Stimulated activated naive CD8-positive, alpha-beta T cell treated with anti-CD3 and anti-CD28 coated beads, Interleukin-15, amount 100 ng/mL, for 72 hours (primary cell): ENCODE results near the gene ELP5.
A peak's percentile ranks its signal among the peaks of the same experiment; 100 is the strongest.

ENCODE experiments used
- ATAC-seq: fragments of 150-1000 bp; cut with Tn5 transposase; 2 replicates; pipeline ENCODE4 v1.10.0; 2021; ENCODE audit warnings: mild to moderate bottlenecking, moderate library complexity
- DNase-seq, 2 donors: peaks; one replicate each; pipeline ENCODE4 v3.0.0; 2021 to 2022
- H3K27ac Mint-ChIP-seq, 2 donors: one replicate each; pipeline ENCODE4 v1.8.0; 2022; ENCODE audit warnings: mild to moderate bottlenecking in 2 of 2, mixed read lengths in 2 of 2, moderate library complexity in 2 of 2
- H3K27me3 Mint-ChIP-seq: one replicate; pipeline ENCODE4 v1.8.0; 2022; ENCODE audit warnings: mixed read lengths
- H3K4me1 Mint-ChIP-seq: one replicate; pipeline ENCODE4 v1.8.0; 2022; ENCODE audit warnings: mild to moderate bottlenecking, mixed read lengths
- H3K4me3 Mint-ChIP-seq, 2 donors: one replicate each; pipeline ENCODE4 v1.8.0; 2022; ENCODE audit warnings: mild to moderate bottlenecking in 2 of 2, mixed read lengths in 2 of 2, moderate library complexity in 1 of 2
- H3K9me3 Mint-ChIP-seq, 2 donors: one replicate each; pipeline ENCODE4 v1.8.0; 2022; ENCODE audit warnings: mixed read lengths in 2 of 2

ELP5 gene

DNA sequence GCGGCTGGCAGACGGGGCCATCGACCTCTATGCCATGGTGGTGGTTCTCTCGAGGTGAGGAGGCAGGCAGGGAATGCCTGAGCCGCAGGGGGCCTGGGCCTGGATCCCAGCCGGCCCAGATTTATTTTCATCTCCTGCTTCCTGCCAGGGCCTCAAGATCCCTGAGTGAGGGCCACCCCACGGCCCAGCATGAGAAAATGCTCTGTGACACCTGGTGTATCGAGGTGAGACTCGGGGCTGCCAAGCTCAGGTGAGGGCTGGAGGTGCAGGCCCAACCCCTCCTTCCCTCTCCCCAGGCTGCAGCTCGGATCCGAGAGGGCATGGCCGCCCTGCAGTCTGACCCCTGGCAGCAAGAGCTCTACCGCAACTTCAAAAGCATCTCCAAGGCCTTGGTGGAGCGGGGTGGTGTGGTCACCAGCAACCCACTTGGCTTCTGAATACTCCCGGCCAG lies 27.3 kb upstream of the ELP5 start:
- peaks cover 47% of the 10 kb centered on the region for H3K4me1 Mint-ChIP-seq
- no peak overlapping the region for H3K4me3 Mint-ChIP-seq
- no peaks in the 10 kb centered on the region for H3K27me3 Mint-ChIP-seq
- no peak for DNase-seq
- H3K9me3 Mint-ChIP-seq = no peaks in the 10 kb centered on the region
- ATAC-seq = no peak
- no peak overlapping the region for H3K27ac Mint-ChIP-seq

DNA sequence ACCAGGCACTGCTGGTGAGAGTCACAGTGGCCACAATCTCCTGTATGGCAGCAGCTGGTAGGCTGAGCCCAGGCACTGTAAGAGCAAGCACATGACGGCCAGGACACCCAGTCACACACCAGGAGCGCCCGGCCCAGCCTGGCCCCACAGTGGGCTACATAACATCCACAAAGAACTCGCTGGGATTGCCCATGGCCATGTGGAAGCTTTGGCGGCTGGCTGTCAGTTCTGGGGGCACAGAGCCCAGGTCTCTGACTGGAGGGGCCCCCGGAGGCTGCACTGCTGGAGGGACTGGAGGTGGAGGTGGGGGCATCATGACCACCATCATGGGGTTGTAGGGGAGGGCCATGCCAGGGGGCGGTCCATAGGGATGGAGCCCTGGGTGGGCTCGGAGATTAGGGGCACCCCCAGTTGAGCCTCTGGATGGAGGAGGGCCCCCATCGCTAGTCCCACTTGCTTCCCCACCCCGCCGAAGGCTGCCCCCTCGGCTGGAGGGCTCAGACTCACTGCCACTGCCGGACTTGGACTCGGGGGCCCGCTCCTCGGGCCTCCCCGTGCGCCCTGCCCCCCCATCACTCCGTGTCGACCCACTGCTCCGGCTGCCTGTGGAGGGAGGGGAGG lies 26.2 kb upstream of the ELP5 start:
- H3K27me3 Mint-ChIP-seq = no peaks in the 10 kb centered on the region
- DNase-seq (no peak), ATAC-seq (peak; percentile 30)
- H3K4me1 Mint-ChIP-seq = peaks cover 48% of the 10 kb centered on the region
- H3K27ac Mint-ChIP-seq = no peak overlapping the region
- H3K9me3 Mint-ChIP-seq = no peaks in the 10 kb centered on the region
- H3K4me3 Mint-ChIP-seq = no peak overlapping the region

DNA sequence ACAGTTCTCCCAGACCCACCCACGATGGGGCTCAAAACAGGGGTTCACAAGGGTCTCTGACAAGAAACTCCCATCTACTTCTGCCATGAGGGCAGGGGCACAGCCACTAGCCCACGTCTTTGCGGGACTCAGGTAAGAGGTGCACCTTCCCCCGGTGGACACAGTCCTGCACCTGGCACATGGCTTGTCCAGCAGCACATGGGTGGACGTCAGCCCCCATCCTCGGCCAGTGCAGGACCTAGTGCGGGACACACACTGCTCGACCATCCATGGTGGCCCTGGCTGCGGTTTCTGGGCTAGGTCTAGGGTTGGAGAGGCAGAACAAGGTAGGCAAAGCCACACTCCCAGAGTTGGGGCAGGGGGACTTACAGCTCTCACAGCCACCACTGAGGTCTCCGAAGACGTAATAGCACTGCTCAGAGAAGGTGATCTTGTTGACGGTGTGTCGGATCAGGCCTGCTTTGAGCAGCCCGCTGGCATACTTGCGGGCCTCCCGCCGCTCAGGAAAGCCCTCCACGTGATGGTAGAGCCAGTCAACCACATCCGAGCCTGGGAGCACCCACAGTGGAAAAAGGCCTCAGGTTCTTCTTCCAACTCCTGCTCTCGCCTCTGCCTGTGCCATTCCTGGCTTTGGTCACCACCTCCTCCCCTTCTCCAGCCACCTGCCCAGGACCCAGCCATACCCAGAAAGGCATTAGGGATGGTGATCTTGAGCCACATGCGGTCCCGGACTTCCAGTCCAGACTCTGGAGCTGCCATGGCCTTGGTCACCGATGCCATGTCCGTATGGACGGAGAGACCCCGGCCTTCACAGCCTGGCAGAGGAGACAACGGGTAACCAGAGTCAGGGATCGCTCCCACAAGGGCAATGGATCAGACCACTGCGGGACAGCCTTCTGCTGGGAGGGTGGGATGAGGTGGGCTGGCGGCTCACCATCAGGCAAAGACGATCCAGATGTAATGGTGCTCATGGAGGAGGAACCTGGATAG lies 25.0 kb upstream of the ELP5 start:
- ATAC-seq (no peak), DNase-seq (no peak)
- Mint-ChIP-seq H3K27ac (peak overlapping the region in 1 of 2 donors; percentile 27), H3K27me3 (no peaks in the 10 kb centered on the region), H3K4me3 (no peak overlapping the region), H3K4me1 (peaks cover 46% of the 10 kb centered on the region), H3K9me3 (no peaks in the 10 kb centered on the region)

DNA sequence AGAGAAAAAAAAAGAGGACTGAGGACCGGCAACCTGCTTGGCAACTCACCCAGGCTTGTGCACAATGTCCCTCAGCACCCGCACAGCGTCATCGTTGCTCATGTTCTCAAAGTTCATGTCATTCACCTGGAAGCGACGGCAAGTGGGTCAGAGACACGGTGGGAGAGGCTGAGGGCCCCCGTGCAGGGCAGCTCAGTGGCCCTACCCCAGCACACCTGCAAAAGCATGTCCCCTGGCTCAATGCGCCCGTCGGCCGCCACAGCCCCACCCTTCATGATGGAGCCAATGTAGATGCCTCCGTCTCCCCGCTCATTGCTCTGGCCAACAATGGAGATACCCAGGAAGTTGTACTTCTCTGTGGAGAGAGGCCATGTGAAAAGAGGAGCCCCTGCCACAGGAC lies 23.1 kb upstream of the ELP5 start:
- DNase-seq = no peak
- no peaks in the 10 kb centered on the region for H3K27me3 Mint-ChIP-seq
- no peaks in the 10 kb centered on the region for H3K9me3 Mint-ChIP-seq
- H3K4me1 Mint-ChIP-seq = peaks cover 62% of the 10 kb centered on the region
- H3K4me3 Mint-ChIP-seq = no peak overlapping the region
- ATAC-seq = no peak
- H3K27ac Mint-ChIP-seq = no peak overlapping the region

DNA sequence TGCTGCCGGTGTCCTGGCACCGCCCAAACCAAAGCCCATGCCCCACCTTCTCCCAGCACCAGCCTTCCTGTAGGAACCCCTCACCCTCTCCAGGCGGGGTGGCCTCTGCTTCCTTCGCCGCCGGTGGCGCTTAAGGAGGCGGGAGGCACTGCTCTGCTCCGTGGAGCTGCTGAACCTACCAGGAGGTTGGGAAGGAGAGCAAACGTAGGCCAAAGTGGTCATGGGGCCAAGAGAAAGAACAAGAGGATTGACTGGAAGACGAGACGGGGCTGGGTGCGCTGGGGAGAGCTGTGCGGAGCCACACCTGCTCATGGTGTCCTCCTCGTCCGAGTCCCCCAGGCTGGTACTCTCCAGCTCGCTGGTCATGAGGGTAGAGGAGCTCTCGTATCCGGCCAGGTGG lies 22.5 kb upstream of the ELP5 start:
- Mint-ChIP-seq H3K4me3 (no peak overlapping the region), H3K4me1 (peaks cover 64% of the 10 kb centered on the region), H3K27ac (no peak overlapping the region), H3K9me3 (no peaks in the 10 kb centered on the region), H3K27me3 (no peaks in the 10 kb centered on the region)
- ATAC-seq (no peak), DNase-seq (no peak)

DNA sequence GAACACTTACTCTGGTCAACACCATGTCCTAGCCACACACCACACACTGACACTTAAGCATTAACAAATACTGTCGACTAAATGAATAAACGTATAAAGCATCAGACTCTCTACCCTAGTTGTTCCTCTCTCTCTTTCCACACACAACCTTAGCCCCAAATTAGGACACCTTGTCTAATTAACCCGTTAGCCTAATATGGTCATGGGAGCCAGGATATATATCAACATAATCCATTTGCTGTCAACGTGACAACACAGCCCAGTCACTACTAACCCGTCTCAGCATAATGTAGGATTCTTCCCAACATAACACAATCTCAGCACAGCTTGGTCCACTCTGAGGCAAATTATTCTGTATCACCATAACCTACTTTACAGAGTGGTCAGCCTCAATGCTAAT lies 19.9 kb upstream of the ELP5 start:
- Mint-ChIP-seq H3K4me1 (peaks cover 91% of the 10 kb centered on the region), H3K4me3 (peak overlapping the region; percentile 30 to 98), H3K9me3 (no peaks in the 10 kb centered on the region), H3K27ac (no peak overlapping the region), H3K27me3 (no peaks in the 10 kb centered on the region)
- ATAC-seq (no peak), DNase-seq (no peak)

DNA sequence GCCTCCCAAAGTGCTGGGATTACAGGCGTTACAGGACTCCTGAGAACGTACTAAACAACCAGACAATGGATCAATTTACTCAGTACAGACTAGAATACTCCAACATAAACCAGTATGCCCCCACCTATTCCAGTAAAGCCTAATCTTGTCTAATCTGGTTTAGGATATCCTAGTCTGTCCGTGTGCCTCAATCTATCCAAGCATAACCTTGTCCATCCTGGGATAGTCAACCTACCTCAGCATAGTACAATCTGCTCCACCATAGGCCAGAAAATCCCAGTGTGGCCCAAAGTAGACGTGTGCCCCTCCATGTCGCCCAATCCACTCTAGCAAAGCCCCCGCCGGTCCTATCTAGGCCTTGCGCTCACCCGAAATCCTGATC lies 18.3 kb upstream of the ELP5 start:
- Mint-ChIP-seq H3K27ac (peak overlapping the region; percentile 96), H3K27me3 (no peaks in the 10 kb centered on the region), H3K9me3 (no peaks in the 10 kb centered on the region), H3K4me1 (peaks cover 80% of the 10 kb centered on the region), H3K4me3 (peak overlapping the region; percentile 95 to 98)
- ATAC-seq (peak; percentile 33), DNase-seq (no peak)

DNA sequence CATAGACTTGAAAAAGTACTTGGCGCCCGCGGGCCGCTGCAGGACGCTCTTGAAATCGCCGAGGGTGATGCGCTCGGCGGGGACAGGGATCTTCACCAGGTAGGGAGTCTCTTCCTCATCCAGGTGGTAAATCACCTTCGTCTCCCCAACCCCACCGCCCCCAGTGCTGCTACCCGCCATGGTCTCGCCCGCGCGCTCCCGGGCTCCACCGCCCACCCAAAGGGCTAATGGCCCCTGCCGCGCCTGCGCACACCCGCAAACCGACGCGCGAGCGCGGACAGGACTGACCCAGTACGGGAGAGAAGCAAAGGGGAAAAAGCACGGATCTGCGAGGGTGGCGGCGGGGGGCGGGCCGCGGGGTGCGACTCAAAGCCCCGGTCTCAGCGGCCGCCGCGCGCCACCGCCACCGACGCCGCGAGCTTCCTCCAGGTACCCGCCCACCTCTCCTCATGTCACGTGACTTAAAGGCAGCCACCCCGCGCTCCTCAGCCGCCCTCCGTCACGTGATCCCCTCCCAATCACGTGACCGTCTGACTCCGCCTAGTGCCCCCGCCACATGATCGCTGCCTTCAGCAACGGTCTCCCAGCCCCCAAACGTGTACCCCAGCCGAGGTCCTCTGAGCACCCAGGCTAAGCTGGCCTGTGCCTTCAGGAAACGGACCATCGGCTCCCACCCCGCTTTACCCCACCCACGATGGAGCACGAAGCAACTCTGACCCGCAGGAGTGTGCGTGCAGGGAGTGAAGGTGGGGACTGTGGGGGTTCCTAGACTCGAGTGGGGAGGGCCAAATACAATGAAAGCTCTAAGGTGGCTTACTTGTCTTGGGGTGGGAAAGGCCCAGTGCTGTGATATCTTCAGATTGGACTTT lies 17.7 kb upstream of the ELP5 start, which contains the start of gene DVL2:
Gene DVL2 (minus strand): TSS at position 435 of the 869 bp plus-strand sequence. CDS start 255 bp downstream, at position 180.
- DNase-seq = peak; percentile 91 to 94
- ATAC-seq = peak; percentile 64
- H3K27ac Mint-ChIP-seq = peak within 1 kb of the TSS; percentile 96
- H3K4me3 Mint-ChIP-seq = peak within 1 kb of the TSS; percentile 95 to 98
- H3K4me1 Mint-ChIP-seq = peaks cover 74% of the 10 kb centered on the region
- no peaks in the 10 kb centered on the region for H3K27me3 Mint-ChIP-seq
- no peaks in the 10 kb centered on the region for H3K9me3 Mint-ChIP-seq

DNA sequence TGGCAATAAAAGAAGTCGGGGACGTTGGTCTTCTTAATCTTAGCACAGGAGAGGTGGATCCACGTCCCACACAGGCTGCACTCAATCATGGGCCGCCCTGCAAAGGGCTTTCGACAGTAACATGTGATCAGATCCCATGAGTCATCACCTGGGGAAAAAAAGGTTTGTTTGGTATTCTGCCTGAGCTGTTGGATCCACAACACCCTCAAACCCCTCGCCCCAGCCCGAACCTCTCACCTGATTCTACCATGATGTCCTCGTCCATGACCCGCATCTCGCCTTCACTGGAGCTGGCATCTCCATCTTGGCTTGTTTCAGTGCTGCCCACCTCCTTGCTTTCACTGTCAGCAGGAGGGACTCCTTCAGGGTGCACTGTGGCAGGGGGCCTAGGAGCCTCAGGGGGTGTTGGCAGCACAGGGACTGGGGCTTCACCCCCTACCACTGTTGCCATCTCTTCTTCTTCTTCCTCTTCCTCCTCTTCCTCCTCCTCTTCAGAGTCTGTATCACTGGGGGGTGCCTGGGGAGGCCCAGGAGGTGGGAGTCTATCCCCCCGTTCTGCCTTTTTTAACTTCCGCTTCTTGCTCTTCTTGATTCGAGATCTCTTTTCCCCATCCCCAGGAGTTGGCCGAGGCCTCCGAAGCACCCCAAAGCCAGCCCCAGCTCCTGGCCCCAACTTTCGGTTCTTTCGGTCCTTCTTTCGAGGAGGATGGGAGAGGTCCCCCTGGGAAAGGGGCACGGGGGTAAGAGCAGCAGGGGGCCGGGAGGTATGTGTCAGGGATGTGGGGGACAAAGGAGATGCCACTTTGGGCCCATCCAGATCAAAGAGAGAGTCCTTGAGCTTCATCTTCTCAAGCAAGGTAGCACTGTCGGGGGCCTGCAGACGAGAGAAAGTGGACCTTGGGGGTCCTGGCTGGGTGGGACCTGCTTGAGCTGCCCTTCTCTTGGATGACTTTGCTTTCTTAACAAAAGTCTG lies 16.0 kb upstream of the ELP5 start:
- ATAC-seq (no peak), DNase-seq (no peak)
- Mint-ChIP-seq H3K4me3 (peak overlapping the region; percentile 95 to 98), H3K27me3 (no peaks in the 10 kb centered on the region), H3K4me1 (peaks cover 77% of the 10 kb centered on the region), H3K9me3 (no peaks in the 10 kb centered on the region), H3K27ac (peak overlapping the region; percentile 60 to 61)

DNA sequence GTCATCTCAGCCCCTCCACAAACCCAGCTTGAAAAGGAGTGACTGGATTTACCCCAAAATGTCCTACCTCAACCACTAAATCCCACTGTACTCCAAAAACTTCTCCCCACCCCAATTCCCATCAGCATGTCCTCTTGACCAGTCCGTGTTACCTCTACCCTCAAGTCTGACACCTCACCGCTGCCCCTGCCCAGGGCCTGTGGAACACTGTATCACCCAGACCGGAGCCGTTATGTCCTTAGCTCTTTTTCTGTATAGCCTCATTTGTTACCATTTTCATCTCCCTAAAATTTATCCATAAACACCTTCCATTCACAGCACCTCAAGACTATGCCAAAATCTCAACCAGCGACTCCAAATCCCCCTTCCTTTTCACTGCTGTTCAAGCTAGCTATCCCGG lies 15.2 kb upstream of the ELP5 start:
- Mint-ChIP-seq H3K27me3 (no peaks in the 10 kb centered on the region), H3K27ac (peak overlapping the region in 1 of 2 donors; percentile 16), H3K4me3 (peak overlapping the region; percentile 96 to 98), H3K4me1 (peaks cover 79% of the 10 kb centered on the region), H3K9me3 (no peaks in the 10 kb centered on the region)
- no peak for ATAC-seq
- DNase-seq = no peak

DNA sequence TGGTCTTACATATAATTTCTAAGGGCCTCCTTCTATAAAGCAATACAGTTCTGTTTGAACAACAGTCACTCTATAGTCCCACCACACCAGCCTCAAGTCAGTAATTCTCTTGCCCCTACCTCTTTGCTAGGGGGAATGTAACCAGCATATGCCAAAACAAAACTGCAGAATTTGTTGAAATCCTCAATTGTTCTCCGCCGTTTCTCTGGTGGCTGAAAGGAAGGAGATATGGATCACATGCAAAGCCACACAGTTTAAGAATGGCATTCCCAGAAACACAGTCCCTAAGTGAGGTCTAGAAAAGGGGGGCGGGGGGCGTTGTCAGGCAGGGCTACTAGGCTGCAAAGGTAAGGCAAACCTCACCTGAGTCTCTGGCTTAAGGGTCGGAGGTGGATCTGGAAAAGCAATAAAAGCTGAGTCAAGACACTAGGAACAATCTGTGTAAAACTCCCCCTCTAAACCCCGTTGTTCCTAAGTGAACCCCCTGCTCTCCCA lies 14.7 kb upstream of the ELP5 start:
- Mint-ChIP-seq H3K27me3 (no peaks in the 10 kb centered on the region), H3K27ac (peak overlapping the region in 1 of 2 donors; percentile 16), H3K9me3 (no peaks in the 10 kb centered on the region), H3K4me1 (peaks cover 79% of the 10 kb centered on the region), H3K4me3 (peak overlapping the region; percentile 96 to 98)
- ATAC-seq = no peak
- DNase-seq = no peak

DNA sequence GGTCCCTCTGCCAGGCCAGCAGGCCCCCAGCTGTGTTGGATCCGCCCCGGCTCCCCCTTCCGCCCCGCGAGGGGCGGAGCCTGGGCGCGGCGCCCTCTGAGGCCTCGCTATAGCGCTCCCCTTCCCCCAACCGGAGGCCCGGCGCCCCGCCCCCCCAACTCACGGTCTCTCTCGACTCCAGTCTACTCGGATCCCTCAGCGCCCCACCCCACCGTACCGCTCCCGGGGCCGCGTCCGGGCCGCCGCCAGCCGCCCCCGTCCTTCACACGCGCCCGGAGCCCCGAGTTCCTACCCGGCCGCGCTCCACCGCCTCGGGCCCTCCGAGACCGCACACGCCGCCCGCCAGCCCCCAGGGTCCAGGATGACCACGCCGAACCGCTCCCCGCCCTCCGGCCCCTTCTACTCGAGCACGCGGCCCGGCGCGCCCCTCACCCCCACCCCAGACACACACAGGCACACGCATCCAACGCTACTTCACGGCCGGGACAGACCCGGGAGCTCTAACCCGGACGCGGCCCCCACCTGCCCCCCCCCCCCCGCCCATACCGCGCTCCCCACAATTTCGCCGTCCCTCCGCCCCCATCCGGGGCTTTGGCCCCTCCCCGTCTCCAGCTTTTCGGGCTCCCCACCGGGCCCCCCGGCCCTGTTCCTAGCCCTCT lies 14.1 kb upstream of the ELP5 start:
- peak; percentile 51 for ATAC-seq
- no peaks in the 10 kb centered on the region for H3K9me3 Mint-ChIP-seq
- peaks cover 77% of the 10 kb centered on the region for H3K4me1 Mint-ChIP-seq
- H3K4me3 Mint-ChIP-seq = peak overlapping the region; percentile 96 to 98
- H3K27me3 Mint-ChIP-seq = no peaks in the 10 kb centered on the region
- peak overlapping the region; percentile 82 to 96 for H3K27ac Mint-ChIP-seq
- DNase-seq = peak; percentile 76 to 80

DNA sequence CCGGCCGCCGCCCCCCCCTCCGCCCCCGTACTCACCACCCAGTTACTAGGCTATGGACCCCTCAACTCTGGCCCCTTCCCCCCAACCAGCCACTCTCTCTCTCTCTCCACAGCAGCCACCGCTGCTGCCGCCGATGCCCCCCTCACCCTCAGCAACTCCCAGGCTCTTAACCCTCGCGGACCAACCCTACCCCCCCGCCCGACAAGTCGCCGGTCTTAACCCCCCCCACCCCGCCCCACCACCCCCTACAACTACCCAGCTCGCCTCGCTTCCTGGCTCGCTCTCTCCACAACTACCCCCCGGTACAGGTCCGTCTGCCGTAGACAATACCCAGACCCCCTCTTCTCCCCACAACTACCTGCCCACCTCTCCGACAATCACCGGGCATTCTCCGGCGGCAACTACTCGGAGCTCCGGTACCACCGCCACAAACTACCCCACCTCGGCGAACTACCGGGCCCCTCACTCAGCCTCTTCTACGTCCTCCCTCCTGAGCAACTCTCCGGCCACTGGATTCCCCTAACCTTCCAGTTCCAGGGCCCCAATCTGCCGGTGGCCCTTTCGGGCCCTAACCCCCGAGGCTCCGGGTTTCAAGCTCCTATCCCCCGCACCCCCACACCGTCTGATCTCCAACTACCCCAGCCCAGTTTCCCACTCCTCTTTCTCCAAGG lies 13.5 kb upstream of the ELP5 start:
- H3K4me1 Mint-ChIP-seq = peaks cover 77% of the 10 kb centered on the region
- no peaks in the 10 kb centered on the region for H3K9me3 Mint-ChIP-seq
- peak overlapping the region; percentile 75 to 96 for H3K27ac Mint-ChIP-seq

More for the DNA sequence above, 13.5 kb upstream of the ELP5 start:
- no peaks in the 10 kb centered on the region for H3K27me3 Mint-ChIP-seq
- DNase-seq (no peak), ATAC-seq (no peak)
- H3K4me3 Mint-ChIP-seq = peak overlapping the region; percentile 96 to 98
